HL-60 (cell line): ENCODE measurements around the gene BAIAP2.
"Not testable (repeated sequence)": the region's sequence is repeated elsewhere in the genome, so short reads cannot be mapped to it uniquely, and the experiment has no call there.

Source experiments
- SPI1 ChIP-seq: IDR thresholded peaks from 2 replicates; pipeline ENCODE4 v1.6.1; 2012; ENCODE audit warnings: low read depth, mild to moderate bottlenecking, borderline replicate concordance
- TF ChIP-seq, protein P1 (sequence below): IDR thresholded peaks from one replicate; pipeline ENCODE4 v1.5.1; 2011; ENCODE audit warnings: low read length, control low read depth, inconsistent platforms; ENCODE audit not compliant: insufficient read depth

GRCh38 chr17:81078026-81078913 lies 43.3 kb downstream of the BAIAP2 start:
- TF ChIP-seq, protein P1, sequence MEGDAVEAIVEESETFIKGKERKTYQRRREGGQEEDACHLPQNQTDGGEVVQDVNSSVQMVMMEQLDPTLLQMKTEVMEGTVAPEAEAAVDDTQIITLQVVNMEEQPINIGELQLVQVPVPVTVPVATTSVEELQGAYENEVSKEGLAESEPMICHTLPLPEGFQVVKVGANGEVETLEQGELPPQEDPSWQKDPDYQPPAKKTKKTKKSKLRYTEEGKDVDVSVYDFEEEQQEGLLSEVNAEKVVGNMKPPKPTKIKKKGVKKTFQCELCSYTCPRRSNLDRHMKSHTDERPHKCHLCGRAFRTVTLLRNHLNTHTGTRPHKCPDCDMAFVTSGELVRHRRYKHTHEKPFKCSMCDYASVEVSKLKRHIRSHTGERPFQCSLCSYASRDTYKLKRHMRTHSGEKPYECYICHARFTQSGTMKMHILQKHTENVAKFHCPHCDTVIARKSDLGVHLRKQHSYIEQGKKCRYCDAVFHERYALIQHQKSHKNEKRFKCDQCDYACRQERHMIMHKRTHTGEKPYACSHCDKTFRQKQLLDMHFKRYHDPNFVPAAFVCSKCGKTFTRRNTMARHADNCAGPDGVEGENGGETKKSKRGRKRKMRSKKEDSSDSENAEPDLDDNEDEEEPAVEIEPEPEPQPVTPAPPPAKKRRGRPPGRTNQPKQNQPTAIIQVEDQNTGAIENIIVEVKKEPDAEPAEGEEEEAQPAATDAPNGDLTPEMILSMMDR: not testable (repeated sequence)
- TF ChIP-seq SPI1: not testable (repeated sequence)
